ENCODE data around the gene PLEKHA3. TPM values are rescaled to one million over a fixed set of nuclear protein-coding genes. Genes with fewer than 3 reads are reported as not detected.

The PLEKHA3 gene
- total RNA-seq, 1 experiment from 2014 or later: 30.5 TPM

DNA sequence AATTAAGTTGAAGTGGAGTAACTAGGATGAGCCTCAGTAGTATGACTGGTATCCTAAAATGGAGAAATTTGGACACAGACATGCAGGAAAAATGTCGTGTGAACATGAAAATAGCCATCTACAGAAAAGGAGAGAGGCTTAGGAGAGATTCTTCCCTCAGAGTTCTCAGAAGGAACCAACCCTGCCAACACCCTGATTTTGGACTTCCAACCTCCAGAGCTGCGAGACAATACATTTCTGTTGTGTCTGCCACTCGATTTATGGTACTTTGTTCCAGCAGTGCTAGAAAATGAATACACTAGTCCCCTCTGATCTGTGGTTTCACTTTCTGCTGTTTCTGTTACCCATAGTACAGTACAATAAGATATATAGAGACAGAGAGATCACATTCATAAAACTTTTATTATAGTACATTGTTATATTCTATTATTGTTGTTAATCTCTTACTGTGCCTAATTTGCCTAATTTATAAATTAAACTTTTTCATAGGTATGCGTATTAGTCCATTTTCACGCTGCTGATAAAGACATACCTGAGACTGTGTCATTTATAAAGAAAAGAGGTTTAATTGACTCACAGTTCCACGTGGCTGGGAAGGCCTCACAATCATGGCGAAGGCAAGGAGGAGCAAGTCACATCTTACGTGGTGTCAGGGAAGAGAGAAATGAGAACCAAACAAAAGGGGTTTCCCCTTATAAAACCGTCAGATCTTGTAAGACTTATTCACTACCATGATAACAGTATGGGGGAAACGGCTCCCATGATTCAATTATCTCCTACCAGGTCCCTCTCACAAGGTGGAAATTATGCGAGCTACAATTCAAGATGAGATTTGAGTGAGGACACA lies 41.3 kb downstream of the PLEKHA3 start:
- TF ChIP-seq SIN3A (IDR thresholded peaks at IDR 0.05; ENCODE audit: borderline replicate concordance, insufficient read depth, low read depth, low read length) (no peak), TCF7L2 (IDR thresholded peaks at IDR 0.05; ENCODE audit: low read depth, low read length) (no peak)
- TF ChIP-seq, protein P1, sequence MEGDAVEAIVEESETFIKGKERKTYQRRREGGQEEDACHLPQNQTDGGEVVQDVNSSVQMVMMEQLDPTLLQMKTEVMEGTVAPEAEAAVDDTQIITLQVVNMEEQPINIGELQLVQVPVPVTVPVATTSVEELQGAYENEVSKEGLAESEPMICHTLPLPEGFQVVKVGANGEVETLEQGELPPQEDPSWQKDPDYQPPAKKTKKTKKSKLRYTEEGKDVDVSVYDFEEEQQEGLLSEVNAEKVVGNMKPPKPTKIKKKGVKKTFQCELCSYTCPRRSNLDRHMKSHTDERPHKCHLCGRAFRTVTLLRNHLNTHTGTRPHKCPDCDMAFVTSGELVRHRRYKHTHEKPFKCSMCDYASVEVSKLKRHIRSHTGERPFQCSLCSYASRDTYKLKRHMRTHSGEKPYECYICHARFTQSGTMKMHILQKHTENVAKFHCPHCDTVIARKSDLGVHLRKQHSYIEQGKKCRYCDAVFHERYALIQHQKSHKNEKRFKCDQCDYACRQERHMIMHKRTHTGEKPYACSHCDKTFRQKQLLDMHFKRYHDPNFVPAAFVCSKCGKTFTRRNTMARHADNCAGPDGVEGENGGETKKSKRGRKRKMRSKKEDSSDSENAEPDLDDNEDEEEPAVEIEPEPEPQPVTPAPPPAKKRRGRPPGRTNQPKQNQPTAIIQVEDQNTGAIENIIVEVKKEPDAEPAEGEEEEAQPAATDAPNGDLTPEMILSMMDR (IDR thresholded peaks at IDR 0.05): no peak
- Histone ChIP-seq H3K4me3 (ENCODE audit: low read depth in 2 of 2, low read length in 2 of 2) (no peak overlapping the region), H3K27ac (ENCODE audit: low read length) (no peak overlapping the region), H3K27me3 (ENCODE audit: control insufficient read depth, insufficient read depth, low read length) (no peaks in the 10 kb centered on the region), H3K36me3 (ENCODE audit: control insufficient read depth, insufficient read depth, low read length) (no peaks in the 10 kb centered on the region), H3K9me3 (ENCODE audit: control insufficient read depth, insufficient read depth, low read depth, low read length) (no peaks in the 10 kb centered on the region), H3K4me1 (ENCODE audit: control insufficient read depth, insufficient read depth, low read length) (peaks cover 7% of the 10 kb centered on the region; the same call in 1 of the 2 replicates)
- in situ Hi-C loops (cut with HindIII; ENCODE audit: low pct_unique_long_range_greater_than_20kb, low sequenced_read_pairs) (no loop called here), intact Hi-C loops (cut with micrococcal nuclease; ENCODE audit: unreplicated experiment) (loop anchor here (5.0 kb wide), 1 partner anchor 44 kb away; the partner anchor contains the start of gene FKBP7)
- DNase-seq (ENCODE audit: low read depth, low spot score) (no peak), ATAC-seq (no peak)
- ChIA-PET POLR2A (no interaction called here), CTCF (no interaction called here)
- BruUV-seq (replicated peaks): no TSS peak

- peak; percentile 99 for ATAC-seq
- CTCF ChIA-PET: interaction anchor here (0.6 to 0.7 kb wide), 2 partner anchors 29 to 72 kb away, joined by 3 to 7 read pairs; partner anchors contain the start of genes PJVK and PRKRA
Observed at GRCh38 chr2:178522950-178523595, 42.8 kb downstream of the PLEKHA3 start.

More at GRCh38 chr2:178522950-178523595, 42.8 kb downstream of the PLEKHA3 start:
- Histone ChIP-seq H3K27ac (ENCODE audit: low read length) (peak overlapping the region; percentile 96), H3K36me3 (ENCODE audit: control insufficient read depth, insufficient read depth, low read length) (no peaks in the 10 kb centered on the region), H3K9me3 (ENCODE audit: control insufficient read depth, insufficient read depth, low read depth, low read length) (no peaks in the 10 kb centered on the region), H3K27me3 (ENCODE audit: control insufficient read depth, insufficient read depth, low read length) (no peaks in the 10 kb centered on the region), H3K4me3 (ENCODE audit: low read depth in 2 of 2, low read length in 2 of 2) (peak overlapping the region; percentile 99), H3K4me1 (ENCODE audit: control insufficient read depth, insufficient read depth, low read length) (peaks cover 7% of the 10 kb centered on the region; the same call in 1 of the 2 replicates)
- BruUV-seq (replicated peaks): no TSS peak
- POLR2A ChIA-PET: interaction anchor here (0.6 kb wide), 2 partner anchors 58 to 1736 kb away, joined by 3 to 16 read pairs; no protein-coding TSS in a partner anchor
- intact Hi-C loops (cut with micrococcal nuclease; ENCODE audit: unreplicated experiment): loop anchor here (5.0 kb wide), 1 partner anchor 46 kb away; the partner anchor contains the start of gene FKBP7
- in situ Hi-C loops (cut with HindIII; ENCODE audit: low pct_unique_long_range_greater_than_20kb, low sequenced_read_pairs): no loop called here
- TF ChIP-seq REST (IDR thresholded peaks at IDR 0.05; ENCODE audit: insufficient read depth in 1 of 2, low read depth in 2 of 2, low read length in 1 of 2): no peak
- no peak for TF ChIP-seq TCF7L2 (IDR thresholded peaks at IDR 0.05; ENCODE audit: low read depth, low read length)
- TF ChIP-seq SIN3A (IDR thresholded peaks at IDR 0.05; ENCODE audit: borderline replicate concordance, insufficient read depth, low read depth, low read length): no peak
- peak; percentile 96 for TF ChIP-seq POLR2AphosphoS5 (IDR thresholded peaks at IDR 0.05; ENCODE audit: low read depth, low read length)
- TF ChIP-seq, protein P1 (IDR thresholded peaks at IDR 0.05): peak; percentile 96
- DNase-seq (ENCODE audit: low read depth, low spot score): peak; percentile 65
